PC-3 (cell line): ENCODE data around the gene MAGEC2. TPM values are rescaled to one million over a fixed set of nuclear protein-coding genes. Genes with fewer than 3 reads are reported as not detected.
A peak's percentile ranks its signal among the peaks of the same experiment; 100 is the strongest.

Experiments used
- ATAC-seq: fragments of 200-7000 bp; cut with Tn5 transposase; 2 replicates; pipeline ENCODE4 v1.9.1; 2020; ENCODE audit warnings: mild to moderate bottlenecking, moderate library complexity
- BruUV-seq: library from RNA; stranded (reverse); fragments of 400-500 nt; replicated peaks from 2 replicates; lab custom pipeline; 2021; lab: Mats Ljungman, UMichigan
- CTCF ChIA-PET: fragments of 300-600 bp; sonication (Branson Sonifier 250); formaldehyde crosslinking; loops from one replicate; lab custom pipeline; 2022; ENCODE audit warnings: antibody characterized with exemption; lab: Charles Lee
- POLR2A ChIA-PET: fragments of 300-600 bp; sonication (Branson Sonifier 250); formaldehyde crosslinking; loops from one replicate; lab custom pipeline; 2022; ENCODE audit warnings: antibody characterized with exemption; ENCODE audit not compliant: unreplicated experiment; lab: Charles Lee
- DNase-seq: peaks from one replicate; pipeline ENCODE4 v3.0.0-alpha.2; 2015
- H2AFZ ChIP-seq: fragments of 300-600 bp; sonication (generic); 2 replicates; pipeline ENCODE4 v1.6.0; 2016; ENCODE audit warnings: antibody characterized with exemption, low read length
- H3F3A ChIP-seq: fragments of 300-600 bp; sonication (generic); one replicate; pipeline ENCODE4 v1.6.0; 2017; ENCODE audit warnings: antibody characterized with exemption, low read length, control low read depth, mild to moderate bottlenecking; ENCODE audit not compliant: unreplicated experiment
- H3K27ac ChIP-seq: fragments of 300-600 bp; sonication (generic); 2 replicates; pipeline ENCODE4 v1.5.1; 2016; ENCODE audit warnings: mild to moderate bottlenecking, low read length
- H3K27me3 ChIP-seq: fragments of 300-600 bp; sonication (generic); 2 replicates; pipeline ENCODE4 v1.6.1; 2016; ENCODE audit warnings: low read length, mixed read lengths
- H3K36me3 ChIP-seq: fragments of 300-600 bp; sonication (generic); 2 replicates; pipeline ENCODE4 v1.6.1; 2016; ENCODE audit warnings: low read depth, mixed run types, low read length, mixed read lengths
- H3K4me1 ChIP-seq: fragments of 300-600 bp; sonication (generic); 2 replicates; pipeline ENCODE4 v1.5.1; 2016; ENCODE audit warnings: low read length; ENCODE audit not compliant: insufficient read depth
- H3K4me2 ChIP-seq: fragments of 300-600 bp; sonication (generic); 2 replicates; pipeline ENCODE4 v1.6.0; 2016; ENCODE audit warnings: low read length
- H3K4me3 ChIP-seq: fragments of 300-600 bp; sonication (generic); 2 replicates; pipeline ENCODE4 v1.5.1; 2016; ENCODE audit warnings: mild to moderate bottlenecking, low read length, mixed read lengths
- H3K79me2 ChIP-seq: fragments of 300-600 bp; sonication (generic); 2 replicates; pipeline ENCODE4 v1.6.1; 2017; ENCODE audit warnings: low read length, mixed read lengths
- H3K9ac ChIP-seq: fragments of 300-600 bp; sonication (generic); 2 replicates; pipeline ENCODE4 v1.6.0; 2016; ENCODE audit warnings: mild to moderate bottlenecking, low read length
- H3K9me2 ChIP-seq: fragments of 300-600 bp; sonication (generic); replicated peaks from 2 replicates; pipeline ENCODE4 v1.6.1; 2016; ENCODE audit warnings: mixed run types, low read length, mixed read lengths
- H3K9me3 ChIP-seq: fragments of 300-600 bp; sonication (generic); 2 replicates; pipeline ENCODE4 v1.6.1; 2016; ENCODE audit warnings: low read length, mixed read lengths
- H4K20me1 ChIP-seq: fragments of 300-600 bp; sonication (generic); 2 replicates; pipeline ENCODE4 v1.6.1; 2016; ENCODE audit warnings: low read length, mixed read lengths
- EZH2 ChIP-seq: fragments of 300-600 bp; sonication (generic); IDR thresholded peaks from one replicate; pipeline ENCODE4 v1.6.1; 2017; ENCODE audit warnings: antibody characterized with exemption, mild to moderate bottlenecking, low read length; ENCODE audit not compliant: unreplicated experiment
- EZH2phosphoT487 ChIP-seq: fragments of 300-600 bp; sonication (generic); IDR thresholded peaks from 2 replicates; pipeline ENCODE4 v1.6.1; 2018; ENCODE audit warnings: mild to moderate bottlenecking, antibody characterized with exemption, low read length, borderline replicate concordance
- intact Hi-C: fragments of 100-400 bp; cut with micrococcal nuclease; formaldehyde crosslinking; loops from 2 replicates; pipeline ENCODE4 v1.9.0; 2023
- total RNA-seq: library from RNA; depleted of rRNA; stranded (reverse); fragments of >200 nt; gene quantifications from 2 replicates; pipeline ENCODE4 v1.2.3, GENCODE V29; 2014
- TF ChIP-seq, protein P1 (sequence below): fragments of 300-600 bp; sonication (generic); conservative IDR thresholded peaks from 2 replicates; pipeline ENCODE4 v1.5.1; 2017; ENCODE audit warnings: antibody characterized with exemption, low read depth, mild to moderate bottlenecking, low read length

MAGEC2 gene
- total RNA-seq, 1 experiment from 2014 or later, result not detected

DNA sequence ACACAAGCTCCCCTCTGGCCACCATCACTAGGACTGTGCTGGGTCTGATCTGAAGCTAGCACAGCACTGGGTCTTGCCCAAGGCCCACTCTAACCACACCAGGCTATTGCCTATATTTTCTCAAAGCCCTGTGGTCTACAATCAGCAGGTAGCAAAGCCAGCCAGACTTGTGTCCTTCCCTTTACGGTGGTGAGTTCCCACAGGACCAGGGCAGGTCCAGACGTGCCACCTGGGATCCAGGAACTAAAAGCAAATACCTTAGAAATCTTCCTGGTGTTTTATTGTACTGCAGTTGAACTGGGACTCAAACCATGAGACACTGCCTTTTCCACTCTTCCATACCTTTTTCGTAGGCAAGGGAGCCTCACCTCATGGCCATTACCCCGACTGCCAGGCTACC lies 9.0 kb upstream of the MAGEC2 start:
- no peaks in the 10 kb centered on the region for H3K9me2 ChIP-seq
- no peaks in the 10 kb centered on the region for H4K20me1 ChIP-seq
- TF ChIP-seq EZH2 (no peak), EZH2phosphoT487 (no peak)
- TF ChIP-seq, protein P1, sequence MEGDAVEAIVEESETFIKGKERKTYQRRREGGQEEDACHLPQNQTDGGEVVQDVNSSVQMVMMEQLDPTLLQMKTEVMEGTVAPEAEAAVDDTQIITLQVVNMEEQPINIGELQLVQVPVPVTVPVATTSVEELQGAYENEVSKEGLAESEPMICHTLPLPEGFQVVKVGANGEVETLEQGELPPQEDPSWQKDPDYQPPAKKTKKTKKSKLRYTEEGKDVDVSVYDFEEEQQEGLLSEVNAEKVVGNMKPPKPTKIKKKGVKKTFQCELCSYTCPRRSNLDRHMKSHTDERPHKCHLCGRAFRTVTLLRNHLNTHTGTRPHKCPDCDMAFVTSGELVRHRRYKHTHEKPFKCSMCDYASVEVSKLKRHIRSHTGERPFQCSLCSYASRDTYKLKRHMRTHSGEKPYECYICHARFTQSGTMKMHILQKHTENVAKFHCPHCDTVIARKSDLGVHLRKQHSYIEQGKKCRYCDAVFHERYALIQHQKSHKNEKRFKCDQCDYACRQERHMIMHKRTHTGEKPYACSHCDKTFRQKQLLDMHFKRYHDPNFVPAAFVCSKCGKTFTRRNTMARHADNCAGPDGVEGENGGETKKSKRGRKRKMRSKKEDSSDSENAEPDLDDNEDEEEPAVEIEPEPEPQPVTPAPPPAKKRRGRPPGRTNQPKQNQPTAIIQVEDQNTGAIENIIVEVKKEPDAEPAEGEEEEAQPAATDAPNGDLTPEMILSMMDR, result no peak
- no peak overlapping the region for H3K4me3 ChIP-seq
- CTCF ChIA-PET, result no interaction called here
- H3K27me3 ChIP-seq, result no peaks in the 10 kb centered on the region
- H3K27ac ChIP-seq, result no peak overlapping the region
- no peak overlapping the region for H2AFZ ChIP-seq
- H3K4me2 ChIP-seq, result no peak overlapping the region
- ATAC-seq (no peak), DNase-seq (no peak)
- no peaks in the 10 kb centered on the region for H3K9me3 ChIP-seq
- H3F3A ChIP-seq, result no peaks in the 10 kb centered on the region
- no peaks in the 10 kb centered on the region for H3K36me3 ChIP-seq
- no peaks in the 10 kb centered on the region for H3K79me2 ChIP-seq
- no TSS peak for BruUV-seq
- intact Hi-C loops, result no loop called here
- no peak overlapping the region for H3K9ac ChIP-seq
- H3K4me1 ChIP-seq, result no peaks in the 10 kb centered on the region
- POLR2A ChIA-PET, result no interaction called here

DNA sequence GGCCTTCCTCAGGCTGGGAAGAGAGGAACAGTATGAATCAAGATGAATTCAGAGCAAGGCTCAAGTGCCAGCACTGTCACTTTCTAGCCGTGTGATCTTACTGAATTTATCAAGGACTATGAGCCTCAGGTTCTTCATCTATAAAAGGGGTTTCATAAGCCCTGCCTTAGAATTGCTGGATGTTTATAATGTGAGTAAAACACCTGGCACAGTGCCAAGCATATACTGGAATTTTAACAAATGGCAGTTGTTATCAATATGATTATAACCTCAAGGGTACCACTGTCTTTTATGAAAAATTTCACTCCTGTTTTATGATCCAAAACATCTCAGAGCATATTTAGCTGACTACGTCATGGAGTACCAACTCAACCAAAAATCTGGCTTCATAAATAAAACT lies 4.0 kb downstream of the MAGEC2 start:
- no peaks in the 10 kb centered on the region for H3F3A ChIP-seq
- H3K4me2 ChIP-seq, result no peak overlapping the region
- no peaks in the 10 kb centered on the region for H4K20me1 ChIP-seq
- H3K4me1 ChIP-seq, result no peaks in the 10 kb centered on the region
- intact Hi-C loops, result no loop called here
- H2AFZ ChIP-seq, result no peak overlapping the region
- no peaks in the 10 kb centered on the region for H3K9me2 ChIP-seq
- peak; percentile 11 for DNase-seq
- H3K4me3 ChIP-seq, result no peak overlapping the region
- CTCF ChIA-PET, result no interaction called here
- TF ChIP-seq EZH2phosphoT487 (no peak), EZH2 (no peak)
- TF ChIP-seq, protein P1, result no peak
- H3K9me3 ChIP-seq, result no peaks in the 10 kb centered on the region
- no peaks in the 10 kb centered on the region for H3K79me2 ChIP-seq
- H3K27me3 ChIP-seq, result no peaks in the 10 kb centered on the region
- ATAC-seq, result no peak
- POLR2A ChIA-PET, result no interaction called here
- H3K36me3 ChIP-seq, result no peaks in the 10 kb centered on the region
- H3K27ac ChIP-seq, result no peak overlapping the region
- no TSS peak for BruUV-seq
- H3K9ac ChIP-seq, result no peak overlapping the region

DNA sequence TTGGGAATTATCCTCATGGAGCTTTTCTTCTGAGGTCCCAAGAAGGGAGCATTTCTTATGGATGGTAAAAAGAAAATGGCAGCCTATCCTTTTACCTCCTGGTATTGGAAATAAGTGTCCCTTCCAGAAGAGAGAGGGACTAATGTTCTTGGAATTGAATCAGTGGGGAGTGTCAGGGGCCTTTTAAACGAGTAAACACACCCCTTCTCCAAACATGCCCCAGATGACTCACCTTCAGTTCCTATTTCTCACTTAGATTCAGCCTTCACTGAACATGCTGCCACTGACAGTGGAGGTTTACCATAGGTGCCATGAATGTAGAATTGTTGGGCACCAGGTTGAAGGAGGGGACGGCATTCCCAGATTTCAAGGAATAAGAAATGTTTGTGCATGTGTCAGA lies 19.0 kb downstream of the MAGEC2 start:
- Histone ChIP-seq H3K27me3 (no peaks in the 10 kb centered on the region), H3K4me1 (peaks cover 7% of the 10 kb centered on the region; the same call in 1 of the 2 replicates), H4K20me1 (no peaks in the 10 kb centered on the region), H3K4me2 (no peak overlapping the region), H3K27ac (no peak overlapping the region), H3K36me3 (no peaks in the 10 kb centered on the region), H3K4me3 (no peak overlapping the region), H3K9ac (no peak overlapping the region), H3K79me2 (no peaks in the 10 kb centered on the region), H3K9me3 (no peaks in the 10 kb centered on the region), H2AFZ (no peak overlapping the region), H3K9me2 (no peaks in the 10 kb centered on the region), H3F3A (no peaks in the 10 kb centered on the region)
- DNase-seq, result peak; percentile 71
- peak; percentile 80 for ATAC-seq
- no TSS peak for BruUV-seq
- intact Hi-C loops, result no loop called here
- ChIA-PET POLR2A (no interaction called here), CTCF (no interaction called here)
- TF ChIP-seq EZH2 (no peak), EZH2phosphoT487 (no peak)
- TF ChIP-seq, protein P1, result no peak
